ENCODE results near the gene SLC39A12. TPM values are rescaled to one million over a fixed set of nuclear protein-coding genes. Genes with fewer than 3 reads are reported as not detected.

The SLC39A12 gene
- total RNA-seq, 2 donors from 2014 or later = not detected

DNA sequence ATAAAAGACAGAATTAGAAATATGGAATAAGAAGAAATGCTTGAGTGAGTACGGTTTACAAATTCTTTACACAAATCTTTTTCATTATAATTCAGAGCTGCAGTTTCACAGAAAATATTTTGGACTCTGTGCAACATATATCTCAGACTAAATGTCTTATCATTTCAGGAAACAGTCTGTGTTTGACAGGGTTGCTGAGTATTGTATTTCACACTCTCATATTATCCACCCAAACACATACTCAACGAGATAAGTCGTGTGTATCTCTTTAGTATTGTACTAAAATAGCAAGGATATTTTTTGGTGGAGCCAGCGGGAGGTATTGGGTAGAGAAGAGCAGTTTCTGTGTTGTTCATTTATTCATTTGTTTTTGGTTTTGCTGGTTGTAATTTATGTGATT lies 39.0 kb upstream of the SLC39A12 start:
- TF ChIP-seq, protein P1, sequence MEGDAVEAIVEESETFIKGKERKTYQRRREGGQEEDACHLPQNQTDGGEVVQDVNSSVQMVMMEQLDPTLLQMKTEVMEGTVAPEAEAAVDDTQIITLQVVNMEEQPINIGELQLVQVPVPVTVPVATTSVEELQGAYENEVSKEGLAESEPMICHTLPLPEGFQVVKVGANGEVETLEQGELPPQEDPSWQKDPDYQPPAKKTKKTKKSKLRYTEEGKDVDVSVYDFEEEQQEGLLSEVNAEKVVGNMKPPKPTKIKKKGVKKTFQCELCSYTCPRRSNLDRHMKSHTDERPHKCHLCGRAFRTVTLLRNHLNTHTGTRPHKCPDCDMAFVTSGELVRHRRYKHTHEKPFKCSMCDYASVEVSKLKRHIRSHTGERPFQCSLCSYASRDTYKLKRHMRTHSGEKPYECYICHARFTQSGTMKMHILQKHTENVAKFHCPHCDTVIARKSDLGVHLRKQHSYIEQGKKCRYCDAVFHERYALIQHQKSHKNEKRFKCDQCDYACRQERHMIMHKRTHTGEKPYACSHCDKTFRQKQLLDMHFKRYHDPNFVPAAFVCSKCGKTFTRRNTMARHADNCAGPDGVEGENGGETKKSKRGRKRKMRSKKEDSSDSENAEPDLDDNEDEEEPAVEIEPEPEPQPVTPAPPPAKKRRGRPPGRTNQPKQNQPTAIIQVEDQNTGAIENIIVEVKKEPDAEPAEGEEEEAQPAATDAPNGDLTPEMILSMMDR (conservative IDR thresholded peaks at IDR 0.05) = no peak
- H3K4me1 ChIP-seq (ENCODE audit: control insufficient read depth, insufficient read depth, low read length) = no peaks in the 10 kb centered on the region
- H3K9me3 ChIP-seq (ENCODE audit: control insufficient read depth, low read length) = peaks cover 8% of the 10 kb centered on the region
- WGBS, 2 experiments (ENCODE audit: insufficient coverage in 1 of 2, insufficient read length in 1 of 2) = 80 to 87% methylated on average over 1 to 3 of the region's 4 CpGs
- H3K4me1 Mint-ChIP-seq = peaks cover 3% of the 10 kb centered on the region
- H3K27me3 ChIP-seq (ENCODE audit: control insufficient read depth, insufficient read depth, low read length, poor library complexity, severe bottlenecking) = no peaks in the 10 kb centered on the region
- H3K27ac ChIP-seq (ENCODE audit: low read depth, low read length) = no peak overlapping the region
- H3K36me3 ChIP-seq (ENCODE audit: control insufficient read depth, insufficient read depth, low read length) = no peaks in the 10 kb centered on the region
- H3K9me3 Mint-ChIP-seq = peaks cover 8% of the 10 kb centered on the region
- no peak overlapping the region for H3K9ac ChIP-seq (ENCODE audit: extremely low read depth, low read length, poor library complexity, severe bottlenecking)
- no peak for DNase-seq
- no peak overlapping the region for H3K4me3 Mint-ChIP-seq
- no peak overlapping the region for H3K27ac Mint-ChIP-seq
- no peaks in the 10 kb centered on the region for H3K36me3 Mint-ChIP-seq (ENCODE audit: low read depth)
- no peaks in the 10 kb centered on the region for H3K27me3 Mint-ChIP-seq (ENCODE audit: insufficient read depth)
- no peak overlapping the region for H3K4me3 ChIP-seq (ENCODE audit: low read length)

DNA sequence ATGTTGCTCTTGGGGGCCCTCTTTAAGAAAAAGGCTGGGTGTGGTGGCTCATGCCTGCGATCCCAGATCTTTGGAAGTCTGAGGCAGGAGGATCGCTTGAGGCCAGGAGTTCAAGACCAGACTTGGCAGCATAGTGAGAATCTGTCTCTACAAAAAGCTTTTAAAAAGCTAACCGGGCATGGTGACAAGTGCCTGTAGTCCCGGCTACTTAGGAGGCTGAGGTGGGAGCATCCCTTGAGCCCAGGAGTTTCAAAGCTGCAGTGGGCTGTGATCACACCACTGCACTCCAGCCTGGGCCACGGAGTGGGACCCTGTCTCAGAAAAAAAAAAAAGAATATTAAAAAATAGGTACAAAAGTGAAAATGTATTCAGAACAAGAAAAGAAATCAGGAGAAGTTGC lies 38.1 kb upstream of the SLC39A12 start:
- no peaks in the 10 kb centered on the region for H3K27me3 Mint-ChIP-seq (ENCODE audit: insufficient read depth)
- no peaks in the 10 kb centered on the region for H3K36me3 Mint-ChIP-seq (ENCODE audit: low read depth)
- Histone ChIP-seq H3K4me3 (ENCODE audit: low read length) (no peak overlapping the region), H3K27me3 (ENCODE audit: control insufficient read depth, insufficient read depth, low read length, poor library complexity, severe bottlenecking) (no peaks in the 10 kb centered on the region), H3K27ac (ENCODE audit: low read depth, low read length) (no peak overlapping the region), H3K36me3 (ENCODE audit: control insufficient read depth, insufficient read depth, low read length) (no peaks in the 10 kb centered on the region), H3K9me3 (ENCODE audit: control insufficient read depth, low read length) (peaks cover 8% of the 10 kb centered on the region), H3K4me1 (ENCODE audit: control insufficient read depth, insufficient read depth, low read length) (no peaks in the 10 kb centered on the region), H3K9ac (ENCODE audit: extremely low read depth, low read length, poor library complexity, severe bottlenecking) (no peak overlapping the region)
- peaks cover 8% of the 10 kb centered on the region for H3K9me3 Mint-ChIP-seq
- TF ChIP-seq, protein P1 (conservative IDR thresholded peaks at IDR 0.05) = no peak
- no peak overlapping the region for H3K27ac Mint-ChIP-seq
- H3K4me3 Mint-ChIP-seq = no peak overlapping the region
- 86 to 96% methylated on average over 4 to 5 of the region's 5 CpGs for WGBS, 2 experiments (ENCODE audit: insufficient coverage in 1 of 2, insufficient read length in 1 of 2)
- H3K4me1 Mint-ChIP-seq = no peaks in the 10 kb centered on the region
- DNase-seq = no peak

DNA sequence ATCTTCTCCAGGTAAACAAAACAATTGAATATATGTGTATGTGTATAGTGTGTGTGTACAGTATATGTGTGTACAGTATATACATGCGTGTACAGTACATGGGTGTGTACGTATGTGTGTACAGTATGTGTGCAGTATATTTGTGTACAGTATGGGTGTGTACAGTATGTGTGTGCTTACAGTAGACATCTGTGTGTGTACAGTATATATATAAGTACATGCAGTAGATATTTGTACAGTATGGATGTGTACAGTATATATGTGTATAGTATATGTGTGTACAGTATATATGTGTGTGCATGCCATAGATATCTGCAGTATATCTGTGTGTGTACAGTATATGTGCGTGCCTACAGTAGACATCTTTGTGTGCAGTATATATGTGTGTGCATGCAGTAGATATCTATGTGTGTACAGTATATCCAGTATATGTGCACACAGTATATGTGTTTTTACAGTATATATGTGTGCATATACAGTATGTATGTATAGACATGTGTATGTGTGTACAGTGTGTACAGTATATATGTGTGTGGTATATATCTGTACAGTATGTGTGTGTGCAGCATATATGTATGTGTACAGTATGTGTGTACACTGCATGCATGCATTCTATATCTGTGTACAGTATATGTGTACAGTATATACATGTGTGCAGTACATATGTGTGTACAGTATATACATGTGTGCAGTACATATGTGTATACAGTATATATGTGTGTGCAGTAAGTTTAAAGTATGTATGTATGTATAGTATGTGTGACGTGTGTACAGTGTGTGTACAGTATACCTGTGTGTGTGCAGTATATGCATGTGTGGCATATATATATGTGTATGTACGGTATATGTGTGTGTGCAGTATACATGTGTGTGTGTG lies 37.3 kb upstream of the SLC39A12 start:
- Mint-ChIP-seq H3K9me3 (peaks cover 8% of the 10 kb centered on the region), H3K27me3 (ENCODE audit: insufficient read depth) (no peaks in the 10 kb centered on the region), H3K27ac (no peak overlapping the region), H3K4me3 (no peak overlapping the region), H3K4me1 (no peaks in the 10 kb centered on the region), H3K36me3 (ENCODE audit: low read depth) (no peaks in the 10 kb centered on the region)
- H3K9me3 ChIP-seq (ENCODE audit: control insufficient read depth, low read length) = peaks cover 8% of the 10 kb centered on the region
- H3K27ac ChIP-seq (ENCODE audit: low read depth, low read length) = no peak overlapping the region
- H3K27me3 ChIP-seq (ENCODE audit: control insufficient read depth, insufficient read depth, low read length, poor library complexity, severe bottlenecking) = no peaks in the 10 kb centered on the region
- no peak overlapping the region for H3K9ac ChIP-seq (ENCODE audit: extremely low read depth, low read length, poor library complexity, severe bottlenecking)
- no peaks in the 10 kb centered on the region for H3K4me1 ChIP-seq (ENCODE audit: control insufficient read depth, insufficient read depth, low read length)
- no peak for DNase-seq
- H3K36me3 ChIP-seq (ENCODE audit: control insufficient read depth, insufficient read depth, low read length) = no peaks in the 10 kb centered on the region
- WGBS, 2 experiments (ENCODE audit: insufficient coverage in 1 of 2, insufficient read length in 1 of 2) = 77 to 78% methylated on average over 5 of the region's 5 CpGs
- TF ChIP-seq, protein P1 (conservative IDR thresholded peaks at IDR 0.05) = no peak
- no peak overlapping the region for H3K4me3 ChIP-seq (ENCODE audit: low read length)

Measured in endodermal cell (in vitro differentiated cells).